Progenitor cell of endocrine pancreas (in vitro differentiated cells): Measurements from ENCODE around the gene ZNF74. TPM values are rescaled to one million over a fixed set of nuclear protein-coding genes. Genes with fewer than 3 reads are reported as not detected.
"Not testable (repeated sequence)": the region's sequence is repeated elsewhere in the genome, so short reads cannot be mapped to it uniquely, and the experiment has no call there.

Source experiments
- DNase-seq: peaks from one replicate; pipeline ENCODE4 v3.0.0; 2021; ENCODE audit warnings: low spot score; ENCODE audit not compliant: unreplicated experiment
- H3K27ac Mint-ChIP-seq: 2 replicates; pipeline ENCODE4 v1.8.0; 2021; ENCODE audit warnings: mild to moderate bottlenecking, moderate library complexity, mixed read lengths
- H3K27me3 Mint-ChIP-seq: 2 replicates; pipeline ENCODE4 v1.8.0; 2021; ENCODE audit warnings: mixed read lengths
- H3K36me3 Mint-ChIP-seq: 2 replicates; pipeline ENCODE4 v1.8.0; 2022; ENCODE audit warnings: mixed read lengths; ENCODE audit not compliant: insufficient read depth
- H3K4me1 Mint-ChIP-seq: 2 replicates; pipeline ENCODE4 v1.8.0; 2021; ENCODE audit warnings: low read depth, mixed read lengths
- H3K4me3 Mint-ChIP-seq: 2 replicates; pipeline ENCODE4 v1.8.0; 2021; ENCODE audit warnings: low read depth, mild to moderate bottlenecking, moderate library complexity, mixed read lengths
- H3K9me3 Mint-ChIP-seq: 2 replicates; pipeline ENCODE4 v1.8.0; 2021; ENCODE audit warnings: low read depth, mixed read lengths
- total RNA-seq: library from RNA; stranded (reverse); gene quantifications from 2 replicates; pipeline ENCODE4 v1.2.1, GENCODE V29; 2021
- TF ChIP-seq, protein P1 (sequence below): fragments of 200-600 bp; sonication (generic); IDR thresholded peaks from one replicate; pipeline ENCODE4 v1.5.0; 2021; ENCODE audit warnings: antibody characterized with exemption, mild to moderate bottlenecking; ENCODE audit not compliant: unreplicated experiment

The ZNF74 gene
- total RNA-seq, 1 donor from 2014 or later = 52.1 TPM

DNA sequence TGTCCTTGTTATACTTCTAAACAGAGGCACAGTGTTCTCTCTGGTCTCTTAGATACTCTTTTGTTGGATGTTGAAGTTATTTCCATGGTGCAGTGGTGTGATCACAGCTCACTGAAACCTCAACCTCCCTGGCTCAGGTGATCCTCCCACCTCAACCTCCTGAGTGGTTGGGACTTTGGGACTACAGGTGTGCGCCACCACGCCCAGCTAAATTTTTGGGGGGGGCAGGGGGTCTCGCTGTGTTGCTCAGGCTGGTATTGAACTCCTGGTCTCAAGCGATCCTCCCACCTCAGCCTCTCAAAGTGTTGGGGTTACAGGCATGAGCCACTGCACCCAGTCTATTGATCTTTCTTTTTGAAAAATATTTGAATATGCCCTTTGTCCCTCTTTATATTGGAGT, 14.9 kb downstream of the ZNF74 start:
- no peak for DNase-seq
- no peak overlapping the region for H3K4me3 Mint-ChIP-seq
- H3K36me3 Mint-ChIP-seq = peaks cover 11% of the 10 kb centered on the region
- no peak overlapping the region for H3K27ac Mint-ChIP-seq
- H3K9me3 Mint-ChIP-seq = no peaks in the 10 kb centered on the region
- TF ChIP-seq, protein P1, sequence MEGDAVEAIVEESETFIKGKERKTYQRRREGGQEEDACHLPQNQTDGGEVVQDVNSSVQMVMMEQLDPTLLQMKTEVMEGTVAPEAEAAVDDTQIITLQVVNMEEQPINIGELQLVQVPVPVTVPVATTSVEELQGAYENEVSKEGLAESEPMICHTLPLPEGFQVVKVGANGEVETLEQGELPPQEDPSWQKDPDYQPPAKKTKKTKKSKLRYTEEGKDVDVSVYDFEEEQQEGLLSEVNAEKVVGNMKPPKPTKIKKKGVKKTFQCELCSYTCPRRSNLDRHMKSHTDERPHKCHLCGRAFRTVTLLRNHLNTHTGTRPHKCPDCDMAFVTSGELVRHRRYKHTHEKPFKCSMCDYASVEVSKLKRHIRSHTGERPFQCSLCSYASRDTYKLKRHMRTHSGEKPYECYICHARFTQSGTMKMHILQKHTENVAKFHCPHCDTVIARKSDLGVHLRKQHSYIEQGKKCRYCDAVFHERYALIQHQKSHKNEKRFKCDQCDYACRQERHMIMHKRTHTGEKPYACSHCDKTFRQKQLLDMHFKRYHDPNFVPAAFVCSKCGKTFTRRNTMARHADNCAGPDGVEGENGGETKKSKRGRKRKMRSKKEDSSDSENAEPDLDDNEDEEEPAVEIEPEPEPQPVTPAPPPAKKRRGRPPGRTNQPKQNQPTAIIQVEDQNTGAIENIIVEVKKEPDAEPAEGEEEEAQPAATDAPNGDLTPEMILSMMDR = no peak
- H3K4me1 Mint-ChIP-seq = peaks cover 3% of the 10 kb centered on the region
- H3K27me3 Mint-ChIP-seq = no peaks in the 10 kb centered on the region

DNA sequence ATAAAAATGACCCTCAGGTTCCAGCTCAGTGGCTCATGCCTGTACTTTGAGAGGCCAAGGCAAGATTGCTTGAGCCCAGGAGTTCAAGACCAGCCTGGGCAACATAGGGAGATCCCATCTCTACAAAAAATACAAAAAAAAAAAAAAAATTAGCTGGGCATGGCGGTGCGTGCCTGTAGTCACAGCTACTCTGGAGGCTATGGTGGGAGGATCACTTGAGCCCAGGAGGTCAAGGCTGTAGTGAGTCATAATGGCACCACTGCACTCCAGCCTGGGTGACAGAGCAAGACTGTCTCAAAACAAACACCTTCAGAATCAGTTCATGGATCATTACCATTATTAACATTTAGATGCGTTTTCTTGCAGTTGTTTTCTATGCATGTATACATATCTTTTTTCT, 15.4 kb downstream of the ZNF74 start:
- not testable (repeated sequence) for H3K27ac Mint-ChIP-seq, H3K4me1 Mint-ChIP-seq, H3K27me3 Mint-ChIP-seq, DNase-seq, H3K4me3 Mint-ChIP-seq, H3K9me3 Mint-ChIP-seq
- peaks cover 11% of the 10 kb centered on the region for H3K36me3 Mint-ChIP-seq

DNA sequence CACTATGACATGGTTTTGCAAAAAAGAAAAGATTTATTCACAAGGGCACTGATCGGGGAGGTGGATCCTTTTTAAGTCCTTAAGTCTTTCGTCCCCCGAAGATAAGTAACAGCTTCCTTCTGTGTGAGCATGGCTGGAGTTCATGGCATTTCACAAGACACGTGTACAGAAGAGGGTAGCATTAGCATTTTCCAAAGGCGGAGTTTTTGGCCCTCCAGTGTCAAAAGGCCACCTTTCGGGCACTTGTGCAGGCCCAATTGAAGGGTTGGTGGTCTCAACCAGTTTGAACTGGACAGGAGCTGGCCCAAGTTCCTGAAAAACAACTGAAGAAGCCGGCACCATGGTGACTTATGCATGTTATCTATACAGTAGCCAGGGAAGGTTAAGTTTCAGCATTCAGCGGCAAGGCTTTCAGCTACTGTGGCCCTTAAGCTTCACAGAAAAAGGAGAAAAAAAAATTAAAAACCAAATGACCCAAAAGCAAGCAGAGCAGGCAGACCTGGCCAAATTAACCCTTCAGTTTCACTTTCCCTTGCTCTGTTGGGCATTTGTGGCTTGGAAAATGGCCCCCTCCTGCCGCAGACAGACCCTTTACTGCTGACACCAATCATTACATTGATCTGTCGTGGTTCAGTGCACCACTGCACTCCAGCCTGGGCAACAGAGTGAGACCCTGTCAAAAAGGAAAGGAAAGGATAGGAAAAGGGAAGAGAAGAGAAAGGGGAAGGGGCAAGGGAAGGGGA, 18.7 kb downstream of the ZNF74 start:
- Mint-ChIP-seq H3K9me3 (no peaks in the 10 kb centered on the region), H3K4me1 (peaks cover 3% of the 10 kb centered on the region), H3K27ac (no peak overlapping the region), H3K36me3 (peaks cover 4% of the 10 kb centered on the region), H3K27me3 (peaks cover 2% of the 10 kb centered on the region), H3K4me3 (no peak overlapping the region)
- DNase-seq = no peak
- TF ChIP-seq, protein P1 = no peak

DNA sequence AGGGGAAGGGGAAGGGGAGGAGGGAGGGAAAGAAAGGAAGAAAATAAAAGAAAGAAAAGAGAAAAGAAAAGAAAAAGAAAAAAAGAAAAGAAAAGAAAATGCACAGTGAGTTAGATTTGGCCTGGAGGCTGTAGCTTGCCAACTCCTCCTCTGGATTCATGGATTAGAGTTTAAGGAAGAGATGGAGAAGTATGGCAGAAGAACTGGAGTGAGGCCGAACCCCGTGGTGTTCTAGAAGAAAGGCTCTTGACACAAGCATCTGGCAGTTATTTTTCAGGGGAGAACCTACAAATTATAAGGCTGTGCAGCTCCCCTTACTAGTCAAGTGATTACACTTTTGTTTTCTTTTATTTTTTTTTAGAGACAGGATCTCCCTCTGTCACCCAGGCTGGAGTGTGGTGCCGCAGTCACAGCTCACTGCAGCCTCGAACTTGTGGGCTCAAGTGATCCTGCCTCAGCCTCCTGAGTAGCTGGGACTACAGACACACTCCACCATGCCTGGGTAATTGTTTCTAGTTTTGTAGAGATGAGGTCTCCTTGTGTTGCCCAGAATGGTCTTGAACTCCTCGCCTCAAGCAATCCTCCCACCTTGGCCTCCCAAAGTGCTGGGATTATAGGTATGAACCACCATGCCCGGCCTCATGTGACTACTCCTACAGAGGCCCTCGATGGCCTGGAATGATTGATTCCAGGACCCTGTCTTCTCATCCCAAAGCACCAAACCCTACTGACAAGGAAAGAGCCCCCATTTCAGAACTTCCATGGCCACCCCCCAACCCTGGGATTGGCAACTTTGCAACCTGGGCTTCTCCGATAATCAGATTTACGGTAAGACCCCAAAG, 19.5 kb downstream of the ZNF74 start:
- H3K9me3 Mint-ChIP-seq = no peaks in the 10 kb centered on the region
- H3K27ac Mint-ChIP-seq = no peak overlapping the region
- peaks cover 3% of the 10 kb centered on the region for H3K4me1 Mint-ChIP-seq
- H3K36me3 Mint-ChIP-seq = peaks cover 3% of the 10 kb centered on the region
- TF ChIP-seq, protein P1 = no peak
- no peak for DNase-seq
- H3K27me3 Mint-ChIP-seq = peaks cover 2% of the 10 kb centered on the region
- no peak overlapping the region for H3K4me3 Mint-ChIP-seq

DNA sequence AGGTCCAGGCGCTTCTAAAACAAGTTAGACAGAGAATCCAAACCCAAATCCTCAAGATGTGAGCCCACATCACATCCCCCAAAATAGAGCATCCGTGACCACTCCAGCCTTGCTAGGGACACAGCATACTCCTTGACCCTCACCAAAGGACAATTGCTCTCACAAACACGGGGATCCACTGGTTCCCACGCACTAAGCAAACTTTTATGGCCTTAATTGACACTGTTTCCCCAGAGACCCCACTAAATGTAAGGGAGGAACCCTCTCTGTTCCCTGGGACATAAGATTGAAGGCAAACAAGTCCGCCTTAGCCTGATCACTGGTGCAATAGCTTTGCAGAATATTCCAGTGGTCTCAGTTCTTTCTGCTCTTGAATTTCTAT, 20.1 kb downstream of the ZNF74 start:
- peaks cover 2% of the 10 kb centered on the region for H3K27me3 Mint-ChIP-seq
- no peak for DNase-seq
- peaks cover 3% of the 10 kb centered on the region for H3K4me1 Mint-ChIP-seq
- no peaks in the 10 kb centered on the region for H3K9me3 Mint-ChIP-seq
- no peak overlapping the region for H3K4me3 Mint-ChIP-seq
- H3K27ac Mint-ChIP-seq = no peak overlapping the region
- peaks cover 3% of the 10 kb centered on the region for H3K36me3 Mint-ChIP-seq
- TF ChIP-seq, protein P1 = no peak
